Endothelial cell of umbilical vein (primary cell): ENCODE measurements around the gene RAPGEF3. TPM values are rescaled to one million over a fixed set of nuclear protein-coding genes. Genes with fewer than 3 reads are reported as not detected.

ENCODE experiments used
- BruUV-seq: library from RNA; stranded (reverse); fragments of 400-500 nt; replicated peaks from 2 replicates; lab custom pipeline; 2021; lab: Mats Ljungman, UMichigan
- CTCF ChIA-PET: fragments of 300-600, 350-600 bp; sonication (Branson Sonifier 250); formaldehyde crosslinking; loops from one replicate; lab custom pipeline; 2021; ENCODE audit warnings: antibody characterized with exemption, inconsistent platforms; lab: Charles Lee
- POLR2A ChIA-PET: fragments of 300-600, 350-600 bp; sonication (Branson Sonifier 250); formaldehyde crosslinking; loops from one replicate; lab custom pipeline; 2021; ENCODE audit warnings: antibody characterized with exemption, inconsistent platforms; lab: Charles Lee
- DNase-seq: peaks from one replicate; pipeline ENCODE4 v3.0.0-alpha.2; 2011; ENCODE audit warnings: low read depth, low spot score
- FAIRE-seq: peaks from 2 replicates; lab custom pipeline; 2011; peaks lifted over from hg19 to GRCh38; lab: Jason Lieb, UNC
- H2AFZ ChIP-seq: 2 replicates; pipeline ENCODE4 v1.6.0; 2012; ENCODE audit warnings: low read depth, low read length, control low read depth, inconsistent platforms
- H3K27ac ChIP-seq: 2 replicates; pipeline ENCODE4 v1.5.1; 2011; ENCODE audit warnings: low read depth, mild to moderate bottlenecking, control low read depth, low read length, moderate library complexity; ENCODE audit not compliant: insufficient read depth
- H3K27me3 ChIP-seq, 2 experiments: 2 replicates each; pipeline versions ENCODE4 v1.6.0 to v1.6.1; 2011; ENCODE audit warnings: low read length in 2 of 2, mixed read lengths in 1 of 2; ENCODE audit not compliant: control insufficient read depth in 2 of 2, insufficient read depth in 2 of 2
- H3K36me3 ChIP-seq, 2 experiments: 2 replicates in 1 of 2; 3 replicates in 1 of 2; pipeline ENCODE4 v1.5.1; 2011; ENCODE audit warnings: low read length in 2 of 2, mild to moderate bottlenecking in 1 of 2, moderate library complexity in 1 of 2; ENCODE audit not compliant: control insufficient read depth in 2 of 2, insufficient read depth in 2 of 2; ENCODE audit errors: extremely low read depth in 1 of 2
- H3K4me1 ChIP-seq: 3 replicates; pipeline ENCODE4 v1.5.1; 2011; ENCODE audit warnings: mild to moderate bottlenecking, low read length; ENCODE audit not compliant: control insufficient read depth, insufficient read depth; ENCODE audit errors: extremely low read depth
- H3K4me2 ChIP-seq: 2 replicates; pipeline ENCODE4 v1.6.1; 2011; ENCODE audit warnings: low read length, control low read depth, mixed read lengths; ENCODE audit not compliant: insufficient read depth
- H3K4me3 ChIP-seq, 3 experiments: fragments of 200-600 bp in 1 of 3; sonication (generic), shearing (Covaris generic) in 1 of 3; replicated peaks in 1 of 3; 2 replicates each; pipeline ENCODE4 v1.5.1; 2011 to 2016; ENCODE audit warnings: control low read depth in 3 of 3, low read length in 3 of 3, mild to moderate bottlenecking in 2 of 3, inconsistent platforms in 1 of 3, low read depth in 1 of 3, moderate library complexity in 1 of 3; ENCODE audit not compliant: insufficient read depth in 1 of 3
- H3K79me2 ChIP-seq: 2 replicates; pipeline ENCODE4 v1.6.0; 2012; ENCODE audit warnings: low read length, inconsistent platforms; ENCODE audit not compliant: control insufficient read depth, insufficient read depth
- H3K9ac ChIP-seq: replicated peaks from 2 replicates; pipeline ENCODE3; 2011; ENCODE audit warnings: low read length, control low read depth; ENCODE audit not compliant: insufficient read depth; ENCODE audit errors: extremely low read depth
- H3K9me1 ChIP-seq: replicated peaks from 3 replicates; pipeline ENCODE4 v1.6.0; 2011; ENCODE audit warnings: mild to moderate bottlenecking, low read length; ENCODE audit not compliant: control insufficient read depth, insufficient read depth; ENCODE audit errors: extremely low read depth
- H3K9me3 ChIP-seq: replicated peaks from 2 replicates; pipeline ENCODE4 v1.5.1; 2012; ENCODE audit warnings: low read length, inconsistent platforms; ENCODE audit not compliant: control insufficient read depth, insufficient read depth
- H4K20me1 ChIP-seq: replicated peaks from 2 replicates; pipeline ENCODE3; 2011; ENCODE audit warnings: mild to moderate bottlenecking, low read length; ENCODE audit not compliant: control insufficient read depth, insufficient read depth; ENCODE audit errors: extremely low read depth
- EZH2 ChIP-seq: IDR thresholded peaks from 2 replicates; pipeline ENCODE4 v1.6.1; 2012; ENCODE audit warnings: borderline replicate concordance, low read depth, mild to moderate bottlenecking, moderate library complexity, low read length, inconsistent platforms; ENCODE audit not compliant: severe bottlenecking
- FOS ChIP-seq: IDR thresholded peaks from 2 replicates; pipeline ENCODE4 v1.6.1; 2011; ENCODE audit warnings: mild to moderate bottlenecking, low read length, moderate library complexity, borderline replicate concordance; ENCODE audit not compliant: insufficient read depth
- GATA2 ChIP-seq: IDR thresholded peaks from 2 replicates; pipeline ENCODE4 v1.7.0; 2011; ENCODE audit warnings: low read depth, mild to moderate bottlenecking, moderate library complexity, mixed read lengths, low read length; ENCODE audit not compliant: insufficient read length, insufficient read depth
- JUN ChIP-seq: IDR thresholded peaks from 2 replicates; pipeline ENCODE4 v1.6.1; 2011; ENCODE audit warnings: borderline replicate concordance, low read depth; ENCODE audit not compliant: insufficient read length, insufficient read depth
- MYC ChIP-seq: IDR thresholded peaks from one replicate; pipeline ENCODE4 v1.6.1; 2011; ENCODE audit warnings: mild to moderate bottlenecking, low read depth, low read length
- POLR2A ChIP-seq: IDR thresholded peaks from 2 replicates; pipeline ENCODE4 v1.6.1; 2012; ENCODE audit warnings: low read depth, mild to moderate bottlenecking, control low read depth, low read length
- POLR2AphosphoS5 ChIP-seq: IDR thresholded peaks from 2 replicates; pipeline ENCODE4 v1.6.1; 2012; ENCODE audit warnings: low read depth, mild to moderate bottlenecking, control low read depth, low read length, moderate library complexity; ENCODE audit not compliant: insufficient read depth
- dilution Hi-C: fragments of 300-500 bp; cut with MboI; formaldehyde crosslinking; loops from one replicate; pipeline ENCODE4 v1.15.0; 2019; ENCODE audit warnings: low sequenced_read_pairs; ENCODE audit not compliant: extremely low pct_ligation_motif_present
- intact Hi-C: fragments of 100-400 bp; cut with micrococcal nuclease; formaldehyde crosslinking; loops from one replicate; pipeline ENCODE4 v1.10.0; 2022
- polyA plus RNA-seq, 4 experiments: library from polyadenylated mRNA; depleted of rRNA in 3 of 4; stranded (reverse) in 3 of 4; unstranded in 1 of 4; fragments of >200 nt; gene quantifications; 2 replicates each; pipeline versions ENCODE4 v1.2.1 to v1.2.3, GENCODE V29; 2011 to 2012; ENCODE audit warnings: missing spikeins in 1 of 4
- total RNA-seq: library from RNA; stranded (reverse); gene quantifications from 2 replicates; pipeline ENCODE4 v1.2.3, GENCODE V29; 2021
- TF ChIP-seq, protein P1 (sequence below): IDR thresholded peaks from 2 replicates; pipeline ENCODE4 v1.6.1; 2011; ENCODE audit not compliant: insufficient read depth, insufficient read length
- TF ChIP-seq, protein P2 (sequence below), 2 donors: IDR thresholded peaks; 1 replicate in 1 of 2; 2 replicates in 1 of 2; pipeline ENCODE4 v1.5.1; 2011; ENCODE audit warnings: low read length in 2 of 2, mild to moderate bottlenecking in 2 of 2, moderate library complexity in 2 of 2, control low read depth in 1 of 2, inconsistent platforms in 1 of 2, low read depth in 1 of 2; ENCODE audit not compliant: insufficient read depth in 1 of 2; ENCODE audit errors: extremely low read depth in 1 of 2

The RAPGEF3 gene
- total and polyA plus RNA-seq, 2 donors (not counting 3 experiments of a cell fraction or from before 2014, with no cell fraction given) = 34.5 to 55.1 TPM

DNA sequence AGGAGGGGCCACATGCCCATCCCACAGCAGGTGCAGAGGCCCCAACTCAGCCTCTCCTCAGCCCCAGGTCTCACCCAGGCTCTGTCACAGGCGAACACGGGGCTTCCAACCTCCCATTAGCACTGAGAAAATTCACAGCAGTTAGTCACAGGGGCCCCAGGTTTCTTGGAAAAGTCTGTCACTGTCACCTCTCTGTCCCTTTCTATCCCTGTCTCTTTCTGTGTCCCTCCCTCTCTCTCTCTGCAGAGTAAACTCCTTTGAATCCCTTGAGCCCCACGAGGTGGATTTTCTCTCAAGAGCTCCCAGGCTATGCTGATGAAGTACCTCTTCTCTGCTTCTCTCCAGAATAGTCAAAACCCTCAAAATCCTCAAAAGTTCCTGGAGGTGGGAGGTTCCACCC is 19.4 kb downstream of the RAPGEF3 start:
- peaks cover 14% of the 10 kb centered on the region for H3K4me1 ChIP-seq

More for the DNA sequence above, 19.4 kb downstream of the RAPGEF3 start:
- H3K9ac ChIP-seq = no peak overlapping the region
- ChIA-PET POLR2A (interaction anchor here (2.5 kb wide), 1 partner anchor 19 kb away, joined by 11 read pairs; the partner anchor contains the start of gene RAPGEF3), CTCF (interaction anchor here (1.9 to 10.4 kb wide), 4 partner anchors 18 to 98 kb away, joined by 5 to 385 read pairs (median 118); partner anchors contain the start of genes RAPGEF3 and SLC48A1)
- no peak overlapping the region for H2AFZ ChIP-seq
- H3K27ac ChIP-seq = no peak overlapping the region
- no peak for FAIRE-seq
- intact Hi-C loops (no loop called here), dilution Hi-C loops (no loop called here)
- no peaks in the 10 kb centered on the region for H3K9me1 ChIP-seq
- no peak overlapping the region for H3K4me3 ChIP-seq
- no TSS peak for BruUV-seq
- TF ChIP-seq MYC (no peak), POLR2A (no peak), FOS (no peak), POLR2AphosphoS5 (no peak), GATA2 (no peak), JUN (no peak), EZH2 (no peak)
- TF ChIP-seq, protein P1, sequence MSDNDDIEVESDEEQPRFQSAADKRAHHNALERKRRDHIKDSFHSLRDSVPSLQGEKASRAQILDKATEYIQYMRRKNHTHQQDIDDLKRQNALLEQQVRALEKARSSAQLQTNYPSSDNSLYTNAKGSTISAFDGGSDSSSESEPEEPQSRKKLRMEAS = no peak
- TF ChIP-seq, protein P2, sequence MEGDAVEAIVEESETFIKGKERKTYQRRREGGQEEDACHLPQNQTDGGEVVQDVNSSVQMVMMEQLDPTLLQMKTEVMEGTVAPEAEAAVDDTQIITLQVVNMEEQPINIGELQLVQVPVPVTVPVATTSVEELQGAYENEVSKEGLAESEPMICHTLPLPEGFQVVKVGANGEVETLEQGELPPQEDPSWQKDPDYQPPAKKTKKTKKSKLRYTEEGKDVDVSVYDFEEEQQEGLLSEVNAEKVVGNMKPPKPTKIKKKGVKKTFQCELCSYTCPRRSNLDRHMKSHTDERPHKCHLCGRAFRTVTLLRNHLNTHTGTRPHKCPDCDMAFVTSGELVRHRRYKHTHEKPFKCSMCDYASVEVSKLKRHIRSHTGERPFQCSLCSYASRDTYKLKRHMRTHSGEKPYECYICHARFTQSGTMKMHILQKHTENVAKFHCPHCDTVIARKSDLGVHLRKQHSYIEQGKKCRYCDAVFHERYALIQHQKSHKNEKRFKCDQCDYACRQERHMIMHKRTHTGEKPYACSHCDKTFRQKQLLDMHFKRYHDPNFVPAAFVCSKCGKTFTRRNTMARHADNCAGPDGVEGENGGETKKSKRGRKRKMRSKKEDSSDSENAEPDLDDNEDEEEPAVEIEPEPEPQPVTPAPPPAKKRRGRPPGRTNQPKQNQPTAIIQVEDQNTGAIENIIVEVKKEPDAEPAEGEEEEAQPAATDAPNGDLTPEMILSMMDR (IDR thresholded peaks at IDR 0.05; ENCODE audit: extremely low read depth in 1 of 2, insufficient read depth in 1 of 2, low read depth in 1 of 2, low read length in 2 of 2) = no peak
- DNase-seq = no peak
- H3K27me3 ChIP-seq = no peaks in the 10 kb centered on the region
- no peak overlapping the region for H3K4me2 ChIP-seq
- no peaks in the 10 kb centered on the region for H4K20me1 ChIP-seq
- H3K79me2 ChIP-seq = no peaks in the 10 kb centered on the region
- H3K9me3 ChIP-seq = no peaks in the 10 kb centered on the region
- H3K36me3 ChIP-seq = peaks cover 0 to 16% of the 10 kb centered on the region in 2 experiments
